Bronchial epithelial cell (primary cell): ENCODE results near the gene CST9. TPM values are rescaled to one million over a fixed set of nuclear protein-coding genes. Genes with fewer than 3 reads are reported as not detected.

ENCODE experiments used
- DNase-seq: peaks from one replicate; pipeline ENCODE4 v3.0.0-alpha.2; 2010; ENCODE audit warnings: low read depth
- FAIRE-seq: peaks from 2 replicates; lab custom pipeline; 2011; peaks lifted over from hg19 to GRCh38; lab: Jason Lieb, UNC
- H3K27me3 ChIP-seq: 2 replicates; pipeline ENCODE4 v1.5.1; 2011; ENCODE audit warnings: low read length; ENCODE audit not compliant: control insufficient read depth, insufficient read depth
- H3K36me3 ChIP-seq: 2 replicates; pipeline ENCODE4 v1.5.1; 2011; ENCODE audit warnings: low read length; ENCODE audit not compliant: control insufficient read depth, insufficient read depth
- H3K4me3 ChIP-seq: 2 replicates; pipeline ENCODE4 v1.5.1; 2011; ENCODE audit warnings: mild to moderate bottlenecking, low read depth, low read length, control low read depth
- total RNA-seq: library from RNA; depleted of rRNA; stranded (reverse); fragments of >200 nt; gene quantifications from 2 replicates; pipeline ENCODE4 v1.2.1, GENCODE V29; 2014
- TF ChIP-seq, protein P1 (sequence below): IDR thresholded peaks from 2 replicates; pipeline ENCODE4 v1.5.1; 2011; ENCODE audit warnings: mild to moderate bottlenecking, moderate library complexity, low read length, control low read depth, inconsistent platforms; ENCODE audit not compliant: insufficient read depth, severe bottlenecking

The CST9 gene
- not detected in 2 replicates for total RNA-seq

DNA sequence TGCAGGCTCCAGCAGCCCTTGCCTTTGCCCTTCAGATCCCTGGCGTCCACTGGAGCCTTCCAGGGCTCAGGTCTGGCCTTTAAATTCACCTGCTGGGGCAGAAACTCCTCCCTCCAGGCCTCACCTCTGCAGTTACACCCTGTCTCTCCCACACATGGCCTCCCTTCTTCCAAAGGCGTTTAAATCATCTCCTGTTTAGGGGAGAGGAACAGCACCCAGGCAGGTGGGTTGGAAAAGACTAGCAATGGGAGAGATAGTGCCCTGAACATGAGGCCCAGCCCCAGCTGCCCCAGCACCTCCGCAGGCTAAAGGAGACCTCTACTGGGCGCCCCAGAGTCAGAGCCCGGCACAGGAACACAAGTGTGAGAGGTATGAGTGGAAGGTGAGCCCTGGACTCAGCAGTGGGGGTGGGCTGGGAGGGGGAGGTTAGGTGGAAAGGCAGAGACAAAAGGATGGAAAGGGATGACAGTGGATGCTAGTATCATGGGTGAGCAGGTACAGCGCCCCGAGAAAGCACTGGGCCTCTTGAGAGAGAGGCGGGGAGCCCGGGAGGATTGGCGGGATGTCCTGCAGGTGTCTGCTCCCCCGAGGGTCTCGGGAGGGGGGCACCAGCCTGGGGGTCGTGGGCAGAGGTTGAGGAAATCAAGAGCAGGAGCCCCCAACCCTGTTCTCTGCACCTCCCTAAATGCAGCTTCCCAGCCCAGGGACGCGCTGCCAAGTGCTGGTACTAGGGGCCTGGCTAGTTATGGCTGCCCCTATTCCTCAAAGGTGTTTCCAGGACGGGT, at the start of gene CST9:
TSS of gene CST9 (minus strand) at position 51 of the 785 bp plus-strand sequence. CDS start 53 bp downstream, outside the sequence.
- DNase-seq = no peak

GRCh38 chr20:23654717-23655116, 49.0 kb upstream of the CST9 start:
- Histone ChIP-seq H3K36me3 (no peaks in the 10 kb centered on the region), H3K27me3 (no peaks in the 10 kb centered on the region), H3K4me3 (no peak overlapping the region)
- FAIRE-seq = no peak
- no peak for DNase-seq
- TF ChIP-seq, protein P1, sequence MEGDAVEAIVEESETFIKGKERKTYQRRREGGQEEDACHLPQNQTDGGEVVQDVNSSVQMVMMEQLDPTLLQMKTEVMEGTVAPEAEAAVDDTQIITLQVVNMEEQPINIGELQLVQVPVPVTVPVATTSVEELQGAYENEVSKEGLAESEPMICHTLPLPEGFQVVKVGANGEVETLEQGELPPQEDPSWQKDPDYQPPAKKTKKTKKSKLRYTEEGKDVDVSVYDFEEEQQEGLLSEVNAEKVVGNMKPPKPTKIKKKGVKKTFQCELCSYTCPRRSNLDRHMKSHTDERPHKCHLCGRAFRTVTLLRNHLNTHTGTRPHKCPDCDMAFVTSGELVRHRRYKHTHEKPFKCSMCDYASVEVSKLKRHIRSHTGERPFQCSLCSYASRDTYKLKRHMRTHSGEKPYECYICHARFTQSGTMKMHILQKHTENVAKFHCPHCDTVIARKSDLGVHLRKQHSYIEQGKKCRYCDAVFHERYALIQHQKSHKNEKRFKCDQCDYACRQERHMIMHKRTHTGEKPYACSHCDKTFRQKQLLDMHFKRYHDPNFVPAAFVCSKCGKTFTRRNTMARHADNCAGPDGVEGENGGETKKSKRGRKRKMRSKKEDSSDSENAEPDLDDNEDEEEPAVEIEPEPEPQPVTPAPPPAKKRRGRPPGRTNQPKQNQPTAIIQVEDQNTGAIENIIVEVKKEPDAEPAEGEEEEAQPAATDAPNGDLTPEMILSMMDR = no peak

More for the DNA sequence above, at the start of gene CST9:
- no peaks in the 10 kb centered on the region for H3K27me3 ChIP-seq
- TF ChIP-seq, protein P1 = no peak
- H3K4me3 ChIP-seq = no peak within 1 kb of the TSS
- H3K36me3 ChIP-seq = no peaks in the 10 kb centered on the region
- FAIRE-seq = no peak

- TF ChIP-seq, protein P1 = no peak
- Histone ChIP-seq H3K27me3 (no peaks in the 10 kb centered on the region), H3K36me3 (no peaks in the 10 kb centered on the region), H3K4me3 (no peak overlapping the region)
- peak; percentile 69 for DNase-seq
- FAIRE-seq = no peak
These were observed 48.3 kb upstream of the CST9 start for GRCh38 chr20:23654000-23654399.

GRCh38 chr20:23653400-23653938, 47.8 kb upstream of the CST9 start:
- Histone ChIP-seq H3K4me3 (no peak overlapping the region), H3K36me3 (no peaks in the 10 kb centered on the region), H3K27me3 (no peaks in the 10 kb centered on the region)
- FAIRE-seq = no peak
- TF ChIP-seq, protein P1 = no peak
- DNase-seq = no peak

- Histone ChIP-seq H3K4me3 (no peak overlapping the region), H3K36me3 (no peaks in the 10 kb centered on the region)
These were observed 47.2 kb upstream of the CST9 start for GRCh38 chr20:23652926-23653325.

More at GRCh38 chr20:23652926-23653325, 47.2 kb upstream of the CST9 start:
- TF ChIP-seq, protein P1 = no peak
- DNase-seq (no peak), FAIRE-seq (no peak)
- H3K27me3 ChIP-seq = no peaks in the 10 kb centered on the region
